ENCODE data around the gene ZMAT2.

DNA sequence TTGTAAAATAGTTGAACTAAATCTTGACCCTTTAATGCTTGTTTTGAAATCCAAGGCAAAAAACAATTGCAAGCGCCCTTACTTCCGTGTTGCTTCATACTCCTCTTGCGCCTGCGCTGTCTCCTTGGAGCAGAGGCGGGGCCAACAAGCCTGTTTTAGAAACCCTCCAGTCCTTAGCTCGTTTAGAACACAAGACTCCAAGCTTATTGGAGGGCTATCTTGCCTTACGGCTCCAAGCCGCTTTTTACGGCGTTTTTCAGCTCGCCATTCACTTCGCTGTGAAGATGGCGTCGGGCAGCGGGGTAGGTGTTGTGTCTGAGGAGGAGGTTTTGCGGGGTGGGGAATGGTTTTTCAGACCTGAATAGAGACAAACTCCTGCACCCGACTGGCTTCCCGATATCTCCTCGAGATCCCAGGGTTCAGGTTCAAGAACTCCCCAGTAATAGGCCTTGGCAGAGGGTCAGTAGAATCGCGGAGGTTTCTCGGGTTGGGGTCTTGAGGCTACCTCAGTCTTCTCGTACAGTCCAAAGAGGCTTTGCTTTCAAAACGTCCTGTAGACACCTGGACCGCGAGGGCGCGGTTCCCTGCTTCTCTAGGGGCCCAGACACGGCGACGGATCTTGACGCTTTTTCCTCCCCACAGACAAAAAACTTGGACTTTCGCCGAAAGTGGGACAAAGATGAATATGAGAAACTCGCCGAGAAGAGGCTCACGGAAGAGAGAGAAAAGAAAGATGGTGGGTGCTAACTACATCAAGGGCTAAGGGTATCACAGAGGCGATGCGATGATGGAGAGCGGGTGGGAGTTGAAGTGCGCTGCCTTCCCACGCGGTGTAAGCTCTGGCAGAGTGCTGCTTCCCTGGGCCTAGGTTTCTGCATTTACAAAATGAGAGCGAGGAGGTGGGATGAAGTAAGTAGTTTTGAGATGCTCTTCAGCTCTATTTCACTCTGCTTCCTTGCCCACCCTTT lies at the start of gene ZMAT2:
- TF ChIP-seq, protein P1, sequence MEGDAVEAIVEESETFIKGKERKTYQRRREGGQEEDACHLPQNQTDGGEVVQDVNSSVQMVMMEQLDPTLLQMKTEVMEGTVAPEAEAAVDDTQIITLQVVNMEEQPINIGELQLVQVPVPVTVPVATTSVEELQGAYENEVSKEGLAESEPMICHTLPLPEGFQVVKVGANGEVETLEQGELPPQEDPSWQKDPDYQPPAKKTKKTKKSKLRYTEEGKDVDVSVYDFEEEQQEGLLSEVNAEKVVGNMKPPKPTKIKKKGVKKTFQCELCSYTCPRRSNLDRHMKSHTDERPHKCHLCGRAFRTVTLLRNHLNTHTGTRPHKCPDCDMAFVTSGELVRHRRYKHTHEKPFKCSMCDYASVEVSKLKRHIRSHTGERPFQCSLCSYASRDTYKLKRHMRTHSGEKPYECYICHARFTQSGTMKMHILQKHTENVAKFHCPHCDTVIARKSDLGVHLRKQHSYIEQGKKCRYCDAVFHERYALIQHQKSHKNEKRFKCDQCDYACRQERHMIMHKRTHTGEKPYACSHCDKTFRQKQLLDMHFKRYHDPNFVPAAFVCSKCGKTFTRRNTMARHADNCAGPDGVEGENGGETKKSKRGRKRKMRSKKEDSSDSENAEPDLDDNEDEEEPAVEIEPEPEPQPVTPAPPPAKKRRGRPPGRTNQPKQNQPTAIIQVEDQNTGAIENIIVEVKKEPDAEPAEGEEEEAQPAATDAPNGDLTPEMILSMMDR (conservative IDR thresholded peaks at IDR 0.05): no peak
- no peak for TF ChIP-seq ZFX (IDR thresholded peaks at IDR 0.05)

Data from C4-2B (cell line).